Esophagus squamous epithelium (tissue), 4 donors: ENCODE measurements around the gene ZNF32.

Source experiments
- CTCF ChIP-seq, 6 experiments: fragments of 450-650 bp in 4 of 6; fragments of 200-600 bp in 2 of 6; sonication (generic) in 2 of 6; IDR thresholded peaks; one replicate each; pipeline ENCODE4 v1.5.1; 2016 to 2019; ENCODE audit warnings: antibody characterized with exemption in 6 of 6, mild to moderate bottlenecking in 4 of 6, moderate library complexity in 4 of 6
- POLR2A ChIP-seq, 4 donors: fragments of 450-650 bp; IDR thresholded peaks; one replicate each; pipeline ENCODE4 v1.6.1; 2017; ENCODE audit warnings: antibody characterized with exemption in 4 of 4, mild to moderate bottlenecking in 4 of 4, moderate library complexity in 3 of 4

- TF ChIP-seq CTCF (IDR thresholded peaks at IDR 0.05), result peak; percentile 68 to 95 (median 92)
- TF ChIP-seq POLR2A (IDR thresholded peaks at IDR 0.05), result peak in 1 of 4 donors; percentile 29
These were observed 41.5 kb upstream of the ZNF32 start for GRCh38 chr10:43689955-43690771.
